RPMI8226 (cell line): ENCODE measurements around the gene PRKRIP1.
"Not testable (repeated sequence)": the region's sequence is repeated elsewhere in the genome, so short reads cannot be mapped to it uniquely, and the experiment has no call there.

Experiments
- DNase-seq: peaks from one replicate; pipeline ENCODE4 v3.0.0-alpha.2; 2015

PRKRIP1 gene

GRCh38 chr7:102395873-102396709 lies at the start of gene PRKRIP1:
Gene PRKRIP1 (plus strand): TSS chr7:102396363. CDS start chr7:102396412, 49 bp downstream.
- DNase-seq, result peak; percentile 99

GRCh38 chr7:102346983-102347382 lies 49.2 kb upstream of the PRKRIP1 start:
- DNase-seq, result not testable (repeated sequence)

- not testable (repeated sequence) for DNase-seq
Measured at GRCh38 chr7:102356344-102356743, 39.8 kb upstream of the PRKRIP1 start, which contains the start of gene SPDYE6. Gene SPDYE6 (minus strand): TSS chr7:102356444. CDS start chr7:102356023, 421 bp downstream.

GRCh38 chr7:102363549-102364393 lies 32.4 kb upstream of the PRKRIP1 start:
- DNase-seq, result peak; percentile 99

- peak; percentile 27 for DNase-seq
Measured at GRCh38 chr7:102364394-102364886, 31.7 kb upstream of the PRKRIP1 start.

- DNase-seq, result not testable (repeated sequence)
Measured at GRCh38 chr7:102365390-102365789, 30.8 kb upstream of the PRKRIP1 start.

- not testable (repeated sequence) for DNase-seq
Measured at GRCh38 chr7:102370038-102370437, 26.1 kb upstream of the PRKRIP1 start.

GRCh38 chr7:102372796-102373195 lies 23.4 kb upstream of the PRKRIP1 start:
- not testable (repeated sequence) for DNase-seq

- no peak for DNase-seq
Measured at GRCh38 chr7:102376964-102377466, 19.1 kb upstream of the PRKRIP1 start.

- DNase-seq, result not testable (repeated sequence)
Measured at GRCh38 chr7:102380837-102381236, 15.3 kb upstream of the PRKRIP1 start.

GRCh38 chr7:102381696-102382425 lies 14.3 kb upstream of the PRKRIP1 start:
- not testable (repeated sequence) for DNase-seq

- DNase-seq, result no peak
Measured at GRCh38 chr7:102387064-102387463, 9.1 kb upstream of the PRKRIP1 start.

GRCh38 chr7:102389810-102390209 lies 6.4 kb upstream of the PRKRIP1 start:
- no peak for DNase-seq

- DNase-seq, result peak; percentile 81
Measured at GRCh38 chr7:102390697-102391484, 5.3 kb upstream of the PRKRIP1 start.

GRCh38 chr7:102392330-102392729 lies 3.8 kb upstream of the PRKRIP1 start:
- no peak for DNase-seq

GRCh38 chr7:102393467-102393866 lies 2.7 kb upstream of the PRKRIP1 start:
- DNase-seq, result no peak

- no peak for DNase-seq
Measured at GRCh38 chr7:102395592-102395872, 631 bp upstream of the PRKRIP1 start.

- peak; percentile 31 for DNase-seq
Measured at GRCh38 chr7:102396710-102397019, 502 bp downstream of the PRKRIP1 start.

- DNase-seq, result no peak
Measured at GRCh38 chr7:102398543-102398942, 2.4 kb downstream of the PRKRIP1 start.

GRCh38 chr7:102400360-102400759 lies 4.2 kb downstream of the PRKRIP1 start:
- no peak for DNase-seq

GRCh38 chr7:102403563-102403962 lies 7.4 kb downstream of the PRKRIP1 start:
- no peak for DNase-seq
